HepG2 (cell line): ENCODE data around the gene COQ9.

Source experiments
- KDM6A ChIP-seq: IDR thresholded peaks from 2 replicates; pipeline ENCODE4 v1.6.1; 2016; ENCODE audit warnings: low read depth
- MAX ChIP-seq: IDR thresholded peaks from 2 replicates; pipeline ENCODE4 v1.6.1; 2012; ENCODE audit warnings: inconsistent platforms
- NFKB2 ChIP-seq: sonication (generic); formaldehyde crosslinking; IDR thresholded peaks from 2 replicates; pipeline ENCODE4 v1.4.0; 2020; ENCODE audit warnings: missing genetic modification reagents, borderline replicate concordance
- POLR2AphosphoS5 ChIP-seq: IDR thresholded peaks from 2 replicates; pipeline ENCODE4 v1.6.1; 2012; ENCODE audit warnings: low read depth, low read length
- SP1 ChIP-seq, 2 experiments: fragments of 450-650 bp in 1 of 2; sonication (generic) in 1 of 2; formaldehyde crosslinking in 1 of 2; IDR thresholded peaks; 2 replicates each; pipeline versions ENCODE4 v1.4.0 to v1.6.1; 2016 to 2020; ENCODE audit warnings: missing genetic modification reagents in 1 of 2
- TARDBP ChIP-seq: sonication (generic); formaldehyde crosslinking; IDR thresholded peaks from 2 replicates; pipeline ENCODE4 v1.8.0; 2022; ENCODE audit warnings: mild to moderate bottlenecking, missing genetic modification reagents
- TBX3 ChIP-seq: fragments of 450-650 bp; IDR thresholded peaks from 2 replicates; pipeline ENCODE4 v1.6.1; 2017; ENCODE audit warnings: antibody characterized with exemption, mild to moderate bottlenecking, inconsistent platforms, borderline replicate concordance
- ZFP36 ChIP-seq: fragments of 150-350 bp; IDR thresholded peaks from 2 replicates; pipeline ENCODE4 v1.6.1; 2018; ENCODE audit warnings: borderline replicate concordance, low read length, low read depth; ENCODE audit not compliant: partially characterized antibody
- ZNF484 ChIP-seq: sonication (generic); formaldehyde crosslinking; IDR thresholded peaks from 2 replicates; pipeline ENCODE4 v1.5.1; 2020; ENCODE audit warnings: mild to moderate bottlenecking, low read depth, missing genetic modification reagents, borderline replicate concordance
- ZNF558 ChIP-seq: sonication (generic); formaldehyde crosslinking; IDR thresholded peaks from 2 replicates; pipeline ENCODE4 v1.9.0; 2022; ENCODE audit warnings: mild to moderate bottlenecking, missing genetic modification reagents, borderline replicate concordance
- ZNF737 ChIP-seq: sonication (generic); formaldehyde crosslinking; IDR thresholded peaks from 2 replicates; pipeline ENCODE4 v1.5.0; 2020; ENCODE audit warnings: missing genetic modification reagents, mild to moderate bottlenecking, borderline replicate concordance
- TF ChIP-seq, protein P1 (sequence below): sonication (generic); formaldehyde crosslinking; IDR thresholded peaks from 2 replicates; pipeline ENCODE4 v1.5.0; 2020; ENCODE audit warnings: mild to moderate bottlenecking, missing genetic modification reagents, moderate library complexity
- TF ChIP-seq, protein P2 (sequence below): sonication (generic); formaldehyde crosslinking; IDR thresholded peaks from 2 replicates; pipeline ENCODE4 v1.4.0; 2020; ENCODE audit warnings: missing genetic modification reagents
- TF ChIP-seq, protein P3 (sequence below): IDR thresholded peaks from 2 replicates; pipeline ENCODE4 v1.6.1; 2016; ENCODE audit warnings: missing compliant biosample characterization, missing genetic modification reagents, borderline replicate concordance

DNA sequence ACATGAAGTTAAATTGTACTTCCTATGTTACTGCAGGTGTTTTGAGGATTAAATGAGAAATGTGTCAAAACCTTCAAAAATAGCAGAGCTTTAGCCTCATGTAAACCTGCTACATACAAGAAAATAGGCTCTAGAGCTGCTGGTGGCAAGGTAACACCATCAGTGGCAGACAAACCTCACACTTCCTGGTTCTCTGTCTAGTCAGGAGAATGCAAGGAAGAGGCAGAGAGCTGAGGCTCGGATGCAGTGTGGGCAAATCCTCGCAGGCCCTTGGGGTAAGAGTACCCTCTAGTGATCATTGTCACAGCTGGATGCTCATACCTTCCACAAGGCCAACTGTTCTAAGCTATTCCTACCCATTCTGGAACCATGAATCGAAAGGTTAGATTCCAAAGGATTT, 14.3 kb upstream of the COQ9 start:
- TF ChIP-seq ZNF484 (no peak), NFKB2 (no peak), SP1 (IDR thresholded peaks at IDR 0.05) (no peak), SP1 (CRISPR knock-in tag; IDR thresholded peaks at IDR 0.05) (no peak), KDM6A (no peak), MAX (no peak), TARDBP (no peak), ZFP36 (no peak), POLR2AphosphoS5 (no peak), ZNF558 (no peak), ZNF737 (CRISPR knock-in tag) (no peak), TBX3 (no peak)
- TF ChIP-seq, protein P1, sequence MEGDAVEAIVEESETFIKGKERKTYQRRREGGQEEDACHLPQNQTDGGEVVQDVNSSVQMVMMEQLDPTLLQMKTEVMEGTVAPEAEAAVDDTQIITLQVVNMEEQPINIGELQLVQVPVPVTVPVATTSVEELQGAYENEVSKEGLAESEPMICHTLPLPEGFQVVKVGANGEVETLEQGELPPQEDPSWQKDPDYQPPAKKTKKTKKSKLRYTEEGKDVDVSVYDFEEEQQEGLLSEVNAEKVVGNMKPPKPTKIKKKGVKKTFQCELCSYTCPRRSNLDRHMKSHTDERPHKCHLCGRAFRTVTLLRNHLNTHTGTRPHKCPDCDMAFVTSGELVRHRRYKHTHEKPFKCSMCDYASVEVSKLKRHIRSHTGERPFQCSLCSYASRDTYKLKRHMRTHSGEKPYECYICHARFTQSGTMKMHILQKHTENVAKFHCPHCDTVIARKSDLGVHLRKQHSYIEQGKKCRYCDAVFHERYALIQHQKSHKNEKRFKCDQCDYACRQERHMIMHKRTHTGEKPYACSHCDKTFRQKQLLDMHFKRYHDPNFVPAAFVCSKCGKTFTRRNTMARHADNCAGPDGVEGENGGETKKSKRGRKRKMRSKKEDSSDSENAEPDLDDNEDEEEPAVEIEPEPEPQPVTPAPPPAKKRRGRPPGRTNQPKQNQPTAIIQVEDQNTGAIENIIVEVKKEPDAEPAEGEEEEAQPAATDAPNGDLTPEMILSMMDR (CRISPR knock-in tag): no peak
- TF ChIP-seq, protein P2, sequence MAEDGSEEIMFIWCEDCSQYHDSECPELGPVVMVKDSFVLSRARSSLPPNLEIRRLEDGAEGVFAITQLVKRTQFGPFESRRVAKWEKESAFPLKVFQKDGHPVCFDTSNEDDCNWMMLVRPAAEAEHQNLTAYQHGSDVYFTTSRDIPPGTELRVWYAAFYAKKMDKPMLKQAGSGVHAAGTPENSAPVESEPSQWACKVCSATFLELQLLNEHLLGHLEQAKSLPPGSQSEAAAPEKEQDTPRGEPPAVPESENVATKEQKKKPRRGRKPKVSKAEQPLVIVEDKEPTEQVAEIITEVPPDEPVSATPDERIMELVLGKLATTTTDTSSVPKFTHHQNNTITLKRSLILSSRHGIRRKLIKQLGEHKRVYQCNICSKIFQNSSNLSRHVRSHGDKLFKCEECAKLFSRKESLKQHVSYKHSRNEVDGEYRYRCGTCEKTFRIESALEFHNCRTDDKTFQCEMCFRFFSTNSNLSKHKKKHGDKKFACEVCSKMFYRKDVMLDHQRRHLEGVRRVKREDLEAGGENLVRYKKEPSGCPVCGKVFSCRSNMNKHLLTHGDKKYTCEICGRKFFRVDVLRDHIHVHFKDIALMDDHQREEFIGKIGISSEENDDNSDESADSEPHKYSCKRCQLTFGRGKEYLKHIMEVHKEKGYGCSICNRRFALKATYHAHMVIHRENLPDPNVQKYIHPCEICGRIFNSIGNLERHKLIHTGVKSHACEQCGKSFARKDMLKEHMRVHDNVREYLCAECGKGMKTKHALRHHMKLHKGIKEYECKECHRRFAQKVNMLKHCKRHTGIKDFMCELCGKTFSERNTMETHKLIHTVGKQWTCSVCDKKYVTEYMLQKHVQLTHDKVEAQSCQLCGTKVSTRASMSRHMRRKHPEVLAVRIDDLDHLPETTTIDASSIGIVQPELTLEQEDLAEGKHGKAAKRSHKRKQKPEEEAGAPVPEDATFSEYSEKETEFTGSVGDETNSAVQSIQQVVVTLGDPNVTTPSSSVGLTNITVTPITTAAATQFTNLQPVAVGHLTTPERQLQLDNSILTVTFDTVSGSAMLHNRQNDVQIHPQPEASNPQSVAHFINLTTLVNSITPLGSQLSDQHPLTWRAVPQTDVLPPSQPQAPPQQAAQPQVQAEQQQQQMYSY: no peak
- TF ChIP-seq, protein P3, sequence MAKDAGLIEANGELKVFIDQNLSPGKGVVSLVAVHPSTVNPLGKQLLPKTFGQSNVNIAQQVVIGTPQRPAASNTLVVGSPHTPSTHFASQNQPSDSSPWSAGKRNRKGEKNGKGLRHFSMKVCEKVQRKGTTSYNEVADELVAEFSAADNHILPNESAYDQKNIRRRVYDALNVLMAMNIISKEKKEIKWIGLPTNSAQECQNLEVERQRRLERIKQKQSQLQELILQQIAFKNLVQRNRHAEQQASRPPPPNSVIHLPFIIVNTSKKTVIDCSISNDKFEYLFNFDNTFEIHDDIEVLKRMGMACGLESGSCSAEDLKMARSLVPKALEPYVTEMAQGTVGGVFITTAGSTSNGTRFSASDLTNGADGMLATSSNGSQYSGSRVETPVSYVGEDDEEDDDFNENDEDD (CRISPR knock-in tag): no peak
